HG03060 (cell line): ENCODE results near the gene ATG2A.
A peak's percentile ranks its signal among the peaks of the same experiment; 100 is the strongest.

Source experiments
- ATAC-seq: cut with Tn5 transposase; IDR thresholded peaks from one replicate; pipeline ENCODE4 v1.9.1; 2021; ENCODE audit warnings: low read depth, moderate number of reproducible peaks; ENCODE audit not compliant: unreplicated experiment

ATG2A gene

GRCh38 chr11:64905516-64906313 is 11.3 kb downstream of the ATG2A start:
- no peak for ATAC-seq

DNA sequence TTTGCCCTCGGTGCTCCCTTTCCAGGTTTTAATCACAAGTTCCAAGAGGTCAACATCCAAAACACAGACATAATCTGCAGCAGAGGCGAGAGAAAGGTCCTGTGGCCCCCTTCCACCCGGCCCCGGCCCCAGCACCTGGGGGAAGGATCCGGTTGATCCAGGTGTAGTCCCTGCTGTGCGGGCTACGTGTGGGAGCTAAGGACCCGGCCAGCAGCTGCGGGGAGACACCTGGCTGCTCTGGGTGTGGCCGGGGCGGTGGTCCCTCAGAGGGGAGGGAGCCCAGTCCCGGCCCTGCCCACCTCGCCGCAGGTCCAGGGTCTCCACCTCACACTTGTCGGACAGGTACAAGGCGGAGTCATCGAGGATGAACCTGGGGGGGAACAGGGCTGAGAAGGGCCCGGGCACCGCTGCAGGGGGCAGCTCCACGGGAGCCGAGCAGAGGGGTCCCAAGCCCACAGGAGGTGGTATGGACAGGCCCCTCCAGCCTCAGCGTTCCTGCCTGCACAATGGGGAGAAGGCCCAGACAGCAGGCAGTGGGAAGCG is 13.6 kb downstream of the ATG2A start:
- ATAC-seq, result no peak

DNA sequence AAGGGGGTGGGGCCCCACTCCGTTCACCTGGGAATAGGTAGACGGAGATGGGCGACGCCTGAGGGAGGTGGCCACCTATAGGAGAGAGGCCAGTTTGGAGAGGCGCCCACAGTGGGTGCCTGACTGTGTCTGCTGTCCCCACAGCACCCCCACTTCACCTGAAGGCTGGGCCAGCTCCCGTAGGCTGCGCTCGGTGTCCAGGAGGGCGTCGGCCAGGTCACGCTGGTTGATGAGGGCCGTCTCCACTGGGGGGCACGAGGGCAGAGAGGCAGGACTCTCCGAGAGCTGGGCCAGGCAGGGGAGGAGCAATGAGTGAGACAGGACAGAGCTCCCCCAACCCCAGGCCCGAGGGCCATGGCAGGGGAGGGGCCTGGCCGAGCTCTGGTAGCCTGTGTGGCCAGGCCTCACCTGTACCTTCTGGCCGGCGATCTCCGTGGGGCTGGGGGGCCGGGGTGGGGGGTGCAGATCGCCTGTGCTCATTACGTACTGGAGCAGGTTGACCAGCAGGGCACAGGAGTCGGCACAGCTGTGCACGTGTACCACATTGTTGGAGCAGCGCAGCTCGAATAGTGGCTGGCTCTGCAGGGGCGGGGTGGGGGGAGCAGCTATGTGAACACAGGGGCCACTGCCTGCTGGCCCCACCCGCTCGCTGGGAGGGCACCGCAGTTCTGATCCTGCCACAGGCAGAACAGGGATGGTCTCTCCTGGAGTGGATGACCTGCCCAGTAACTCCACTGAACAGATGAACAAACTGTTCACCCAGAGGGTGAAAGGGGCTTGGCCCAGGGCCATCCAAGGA is 14.7 kb downstream of the ATG2A start:
- no peak for ATAC-seq

DNA sequence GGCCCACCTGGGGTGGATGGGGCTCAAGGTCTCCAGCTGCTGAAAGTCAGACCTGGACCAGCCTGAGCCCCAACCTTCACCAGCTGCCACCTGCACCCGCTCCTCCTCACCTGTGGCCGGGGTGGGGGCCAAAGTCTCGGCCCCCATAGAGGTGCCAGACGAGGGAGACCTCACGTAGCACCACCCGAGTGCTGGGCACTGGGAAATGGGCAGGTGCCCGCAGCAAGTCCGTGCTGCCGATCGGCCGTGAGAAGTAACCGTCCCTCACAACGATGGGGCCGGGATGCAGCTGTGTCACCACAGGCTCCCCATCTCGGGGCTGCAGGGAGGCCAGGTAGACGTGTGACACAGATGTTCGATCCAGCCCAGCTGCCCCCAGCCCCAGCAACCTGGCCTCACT is 16.2 kb downstream of the ATG2A start:
- ATAC-seq, result no peak

- ATAC-seq, result no peak
These were observed 16.7 kb downstream of the ATG2A start for GRCh38 chr11:64900263-64900678.

DNA sequence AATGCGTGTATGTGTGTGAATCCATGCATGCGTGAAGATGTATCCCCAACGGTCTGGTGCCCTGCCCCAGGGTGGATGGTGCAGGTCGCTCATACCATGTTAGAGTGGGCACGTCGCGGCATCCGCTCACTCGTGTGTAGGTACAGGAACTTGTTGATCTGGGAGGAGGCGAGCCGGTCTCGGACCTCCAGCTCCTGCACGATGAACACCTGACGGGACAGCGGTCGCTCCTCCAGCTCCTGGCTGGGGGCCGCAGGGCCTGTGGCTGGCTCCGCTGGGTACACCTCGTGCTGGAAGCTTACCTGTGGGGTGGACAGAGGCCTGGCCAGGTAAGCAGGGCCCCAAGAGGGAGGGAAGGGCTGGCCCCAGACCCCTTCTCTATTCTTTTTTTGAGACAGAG is 18.5 kb downstream of the ATG2A start:
- ATAC-seq, result no peak

DNA sequence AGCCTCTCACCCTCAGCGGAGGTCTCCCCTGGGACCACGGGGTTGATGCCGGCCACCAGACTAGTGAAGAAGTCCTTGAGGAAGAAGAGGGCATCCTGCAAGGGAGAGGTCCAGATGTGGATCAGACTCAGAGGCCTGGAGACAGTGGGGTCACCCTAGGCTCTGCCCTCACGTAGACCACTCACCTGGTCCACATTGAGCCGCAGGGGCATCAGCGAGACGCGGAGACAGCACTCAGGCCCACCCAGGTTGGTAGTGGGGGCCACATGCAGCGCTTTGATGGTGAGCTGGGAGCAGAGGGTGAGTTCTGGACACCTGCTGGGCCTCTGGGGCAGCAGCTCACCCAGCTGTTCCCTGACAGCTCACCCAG is 18.9 kb downstream of the ATG2A start:
- ATAC-seq, result no peak

GRCh38 chr11:64897381-64898075 is 19.5 kb downstream of the ATG2A start:
- ATAC-seq, result no peak

DNA sequence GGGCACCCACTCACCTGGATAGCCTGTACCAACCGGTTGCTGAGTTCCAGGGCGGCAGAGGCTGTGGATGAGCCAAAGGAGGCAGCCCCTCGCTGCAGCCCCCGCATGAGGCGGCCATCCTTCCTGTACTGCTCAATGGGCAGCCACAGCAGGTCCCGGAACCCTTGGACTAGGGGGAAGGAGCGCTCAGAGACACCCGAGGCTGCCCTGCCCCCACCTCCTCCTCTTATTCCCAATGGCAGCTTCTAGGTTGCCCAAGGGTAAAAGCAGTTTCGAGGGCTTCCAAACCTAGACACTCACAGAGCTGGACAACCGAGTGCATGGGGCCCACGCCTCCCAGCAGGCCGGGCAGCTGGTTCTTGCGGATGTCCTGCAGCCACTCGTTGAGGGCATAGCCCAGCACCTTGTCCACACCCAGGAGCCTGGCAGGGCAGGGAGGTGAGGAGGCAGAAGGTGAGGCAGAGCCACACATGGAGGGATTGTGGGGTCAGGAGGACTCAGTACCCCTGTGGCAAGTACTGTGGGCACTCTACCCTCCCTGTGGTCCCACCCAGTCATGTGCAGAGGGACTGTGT is 20.5 kb downstream of the ATG2A start:
- no peak for ATAC-seq

DNA sequence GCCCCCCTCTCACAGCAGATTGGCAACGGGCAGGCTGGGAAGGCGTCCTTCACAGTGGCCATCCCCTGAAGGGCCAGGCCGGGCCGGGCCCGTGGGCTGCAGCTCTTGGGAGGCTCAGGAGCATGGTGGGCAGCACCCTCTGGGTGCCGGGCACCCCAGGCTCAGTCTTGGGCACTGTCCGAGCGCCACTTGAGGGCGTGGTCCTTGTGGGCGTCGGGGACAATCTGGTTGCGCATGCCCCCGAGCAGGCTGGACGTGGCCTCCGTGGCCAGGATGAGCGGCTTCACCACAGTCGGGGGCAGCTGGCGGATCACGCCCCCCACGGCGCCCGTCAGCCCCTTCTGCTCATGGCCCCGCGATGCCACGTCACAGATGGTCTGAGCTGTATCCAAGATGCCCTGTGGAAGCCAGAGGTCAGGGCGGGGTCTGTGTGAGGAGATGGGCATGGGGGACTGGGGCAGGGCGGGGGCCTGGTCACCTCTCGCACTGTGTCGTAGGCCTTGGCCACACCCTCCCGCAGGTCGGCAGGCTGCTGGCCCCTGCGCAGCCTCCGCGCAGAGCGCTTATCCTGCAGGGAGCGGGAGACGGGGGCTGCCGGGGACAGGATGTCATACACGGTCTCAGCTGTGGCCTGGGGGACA is 22.1 kb downstream of the ATG2A start:
- no peak for ATAC-seq

DNA sequence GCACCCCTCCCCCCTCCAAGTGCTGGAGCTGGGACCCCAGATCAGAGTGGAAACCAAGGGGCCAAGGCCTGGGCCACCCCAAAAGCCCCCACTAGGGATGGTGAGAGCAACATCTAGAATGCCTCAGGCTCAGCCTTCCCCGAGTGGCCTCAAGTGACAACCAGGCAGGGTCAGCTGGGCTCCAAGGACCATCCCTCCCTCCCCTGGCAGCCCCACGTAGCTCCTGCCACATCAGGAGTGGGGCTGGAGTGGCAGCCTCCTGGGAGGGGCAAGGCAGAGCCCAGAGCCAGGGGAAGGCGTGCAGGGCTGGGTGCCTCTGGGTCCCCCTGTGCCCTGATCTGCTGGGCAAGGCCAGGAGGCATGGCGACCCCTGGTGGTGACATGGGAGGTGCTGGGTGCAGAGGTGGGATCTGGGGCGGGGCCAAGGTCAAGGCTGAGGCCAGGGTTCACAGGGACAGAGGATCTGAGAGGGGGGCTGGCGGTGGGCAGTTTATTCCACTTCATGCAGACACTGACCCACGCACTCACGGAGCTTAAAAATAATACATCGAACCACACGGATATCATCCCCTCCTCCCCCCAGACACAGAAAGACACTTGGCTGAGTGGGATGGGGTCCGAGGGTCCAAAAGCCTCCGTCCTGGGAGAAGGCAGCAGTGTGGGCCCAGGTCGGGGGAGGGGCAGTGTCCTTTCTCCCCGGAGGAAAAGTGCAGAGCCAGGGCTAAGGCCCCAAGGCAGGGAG is 22.8 kb downstream of the ATG2A start:
- peak; percentile 61 for ATAC-seq

GRCh38 chr11:64893194-64894069 is 23.6 kb downstream of the ATG2A start:
- no peak for ATAC-seq

- no peak for ATAC-seq
These were observed 24.2 kb downstream of the ATG2A start for GRCh38 chr11:64892838-64893193.

GRCh38 chr11:64892411-64892831 is 24.6 kb downstream of the ATG2A start:
- ATAC-seq, result no peak

DNA sequence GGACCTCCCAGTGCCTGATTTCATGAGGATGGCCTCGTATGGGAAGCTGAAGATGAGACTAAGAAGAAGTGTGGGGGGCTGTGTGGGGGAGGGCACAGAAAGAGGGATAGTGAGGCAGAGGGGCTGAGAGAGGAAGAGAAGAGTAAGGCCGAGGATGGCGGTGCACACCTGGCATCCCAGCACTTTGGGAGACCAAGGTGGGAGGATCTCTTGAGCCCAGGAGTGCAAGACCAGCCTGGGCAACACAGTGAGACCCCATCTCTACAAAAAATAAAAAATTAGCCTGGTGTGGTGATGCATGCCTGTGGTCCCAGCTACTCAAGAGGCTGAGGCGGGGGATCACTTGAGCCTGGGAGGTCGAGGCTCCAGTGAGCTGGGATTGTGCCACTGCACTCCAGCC is 25.1 kb downstream of the ATG2A start:
- no peak for ATAC-seq

GRCh38 chr11:64891215-64891848 is 25.7 kb downstream of the ATG2A start:
- ATAC-seq, result no peak

DNA sequence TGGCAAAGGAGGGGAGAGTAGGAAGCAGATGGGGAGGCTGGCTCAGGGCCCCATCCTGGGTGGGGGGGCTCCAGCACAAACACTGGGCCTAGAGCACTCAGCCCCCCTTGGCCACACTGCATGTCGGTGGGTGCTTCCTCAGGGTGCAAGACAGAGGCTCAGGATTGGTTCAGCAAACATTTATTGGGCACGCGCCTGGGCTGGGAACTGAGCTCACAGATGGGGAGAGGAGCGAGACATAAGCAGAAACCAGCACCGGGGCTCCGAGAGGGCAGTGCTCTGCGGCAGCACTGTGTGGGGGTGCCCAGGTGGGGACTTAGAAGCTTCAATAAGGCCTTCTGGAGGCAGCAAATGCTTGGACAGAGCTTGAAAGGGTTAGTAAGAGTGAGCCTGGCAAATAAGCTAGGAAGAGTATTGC is 26.5 kb downstream of the ATG2A start:
- no peak for ATAC-seq
